HG03103 (cell line): Measurements from ENCODE around the gene UBR3.
"Not testable (repeated sequence)": the region's sequence is repeated elsewhere in the genome, so short reads cannot be mapped to it uniquely, and the experiment has no call there.

Experiments
- ATAC-seq: cut with Tn5 transposase; IDR thresholded peaks from one replicate; pipeline ENCODE4 v1.9.1; 2021; ENCODE audit warnings: low read depth; ENCODE audit not compliant: unreplicated experiment

UBR3 gene

DNA sequence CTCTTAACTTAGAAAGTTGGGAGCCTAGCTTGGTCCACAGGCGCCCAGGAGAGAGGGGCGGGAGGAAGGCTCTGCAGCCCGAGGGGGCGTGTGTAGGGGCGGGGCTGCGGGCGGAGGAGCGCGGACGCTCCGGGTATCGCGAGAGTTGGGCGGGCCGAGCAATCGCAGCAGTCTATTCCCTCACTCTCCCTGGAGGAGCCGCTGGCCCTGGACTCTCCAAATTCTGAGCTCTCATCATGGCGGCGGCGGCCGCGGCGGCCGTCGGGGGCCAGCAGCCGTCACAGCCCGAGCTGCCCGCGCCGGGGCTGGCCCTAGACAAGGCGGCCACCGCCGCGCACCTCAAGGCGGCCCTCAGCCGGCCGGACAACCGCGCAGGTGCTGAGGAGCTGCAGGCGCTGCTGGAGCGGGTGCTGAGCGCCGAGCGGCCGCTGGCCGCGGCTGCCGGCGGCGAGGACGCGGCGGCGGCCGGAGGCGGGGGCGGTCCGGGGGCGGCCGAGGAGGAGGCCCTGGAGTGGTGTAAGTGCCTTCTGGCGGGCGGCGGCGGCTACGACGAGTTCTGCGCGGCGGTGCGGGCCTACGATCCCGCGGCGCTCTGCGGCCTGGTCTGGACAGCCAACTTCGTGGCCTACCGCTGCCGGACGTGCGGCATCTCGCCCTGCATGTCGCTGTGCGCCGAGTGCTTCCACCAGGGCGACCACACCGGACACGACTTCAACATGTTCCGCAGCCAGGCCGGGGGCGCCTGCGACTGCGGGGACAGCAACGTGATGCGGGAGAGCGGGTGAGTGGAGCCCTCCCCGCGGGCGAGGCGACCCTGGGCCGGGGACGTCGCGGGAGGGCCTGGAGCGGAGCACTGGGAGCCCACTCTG lies at the start of gene UBR3:
UBR3 (plus strand) TSS at position 183 of the 869 bp plus-strand sequence; CDS start at position 237, 54 bp downstream.
- peak; percentile 76 for ATAC-seq

DNA sequence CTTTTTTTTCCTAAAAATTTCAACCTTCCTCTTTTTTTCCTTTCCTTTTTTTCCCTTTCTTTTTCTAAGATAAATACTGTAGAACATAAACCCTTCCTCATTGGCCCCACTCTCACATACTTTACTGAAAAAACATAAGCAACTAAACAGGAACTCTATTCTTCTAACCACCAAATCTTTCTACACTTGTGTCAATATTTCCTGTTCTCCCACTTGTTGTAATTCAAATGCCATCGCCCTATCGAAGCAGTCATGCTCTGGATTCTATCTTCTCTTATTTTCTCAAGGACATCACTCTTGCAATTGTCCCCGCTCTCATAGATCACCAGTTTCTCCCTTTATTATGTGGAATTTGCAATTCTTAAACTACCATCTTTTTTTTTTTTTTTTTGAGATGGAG lies 48.8 kb upstream of the UBR3 start:
- no peak for ATAC-seq

- no peak for ATAC-seq
Observed at GRCh38 chr2:169781249-169782013, 45.8 kb upstream of the UBR3 start.

GRCh38 chr2:169782513-169782912 lies 44.7 kb upstream of the UBR3 start:
- ATAC-seq, result no peak

DNA sequence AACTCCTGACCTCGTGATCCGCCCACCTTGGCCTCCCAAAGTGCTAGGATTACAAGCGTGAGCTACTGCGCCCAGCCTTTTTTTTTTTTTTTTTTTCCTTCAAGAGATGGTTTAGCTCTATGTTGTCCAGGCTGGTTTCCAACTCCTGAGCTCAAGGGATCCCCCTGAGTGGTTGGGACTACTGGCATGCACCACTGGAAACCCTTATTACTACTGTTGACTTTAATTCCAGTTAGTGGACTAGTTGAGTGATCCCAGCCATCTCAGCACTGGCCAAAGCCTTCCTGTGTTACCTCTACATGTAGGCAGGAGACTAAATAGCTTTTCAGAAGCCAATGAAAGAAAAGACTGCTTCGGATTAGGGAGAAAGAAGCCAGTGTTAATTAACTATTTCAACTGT lies 36.7 kb upstream of the UBR3 start:
- no peak for ATAC-seq

DNA sequence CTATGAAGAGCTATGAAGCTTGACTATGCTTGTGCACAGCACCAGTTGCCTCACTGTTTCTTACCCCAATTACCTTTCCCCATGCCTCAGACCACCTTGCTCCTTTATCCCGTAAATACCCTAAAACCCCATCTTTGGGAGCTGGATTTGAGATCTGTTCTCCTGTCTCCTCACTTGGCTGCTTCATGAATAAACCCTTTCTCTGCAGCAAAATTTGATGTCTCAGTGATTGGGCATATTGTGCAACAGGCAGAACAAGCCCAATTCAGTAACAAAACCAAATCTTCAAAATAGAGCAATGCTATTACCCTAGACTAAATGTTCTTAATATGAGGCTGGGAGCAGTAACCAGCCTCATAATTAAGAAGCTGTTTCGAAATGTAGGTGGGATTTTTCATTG lies 32.1 kb upstream of the UBR3 start:
- ATAC-seq, result no peak

GRCh38 chr2:169796441-169796840 lies 30.8 kb upstream of the UBR3 start:
- no peak for ATAC-seq

DNA sequence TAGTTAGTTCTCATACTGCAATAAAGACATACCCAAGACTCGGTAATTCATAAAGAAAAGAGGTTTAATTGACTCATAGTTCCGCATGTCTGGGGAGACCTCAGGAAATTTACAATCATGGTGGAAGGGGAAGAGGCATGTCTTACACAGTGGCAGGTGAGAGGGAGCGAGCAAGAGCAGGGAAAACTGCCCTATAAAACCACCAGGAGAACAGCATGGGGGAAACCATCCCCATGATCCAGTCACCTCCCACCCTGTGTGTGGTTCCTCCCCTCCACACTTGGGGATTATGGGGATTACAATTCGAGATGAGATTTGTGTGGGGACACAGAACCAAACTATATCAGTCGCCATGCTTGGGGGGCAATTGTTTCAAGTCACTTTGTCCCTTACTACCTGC lies 29.7 kb upstream of the UBR3 start:
- ATAC-seq, result no peak

DNA sequence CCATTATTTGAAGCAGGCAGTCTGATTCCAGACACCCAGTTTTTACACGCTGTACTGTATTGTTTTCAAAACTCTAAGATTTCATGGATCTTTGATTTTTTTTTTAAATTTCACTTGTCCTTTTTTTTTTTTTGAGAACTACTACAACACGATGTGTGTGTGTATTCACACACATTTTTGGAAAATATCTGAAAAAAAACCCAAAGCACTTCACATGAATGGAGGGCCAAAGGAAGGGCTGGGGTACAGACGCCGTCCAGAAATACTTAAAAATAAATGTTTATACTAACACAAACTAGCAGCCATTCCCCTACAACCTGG lies 28.9 kb upstream of the UBR3 start:
- no peak for ATAC-seq

GRCh38 chr2:169798718-169799592 lies 28.3 kb upstream of the UBR3 start, which contains the start of gene SSB:
TSS of gene SSB (plus strand) at chr2:169798871. CDS start at chr2:169800961, 2,090 bp downstream.
- peak; percentile 94 for ATAC-seq

DNA sequence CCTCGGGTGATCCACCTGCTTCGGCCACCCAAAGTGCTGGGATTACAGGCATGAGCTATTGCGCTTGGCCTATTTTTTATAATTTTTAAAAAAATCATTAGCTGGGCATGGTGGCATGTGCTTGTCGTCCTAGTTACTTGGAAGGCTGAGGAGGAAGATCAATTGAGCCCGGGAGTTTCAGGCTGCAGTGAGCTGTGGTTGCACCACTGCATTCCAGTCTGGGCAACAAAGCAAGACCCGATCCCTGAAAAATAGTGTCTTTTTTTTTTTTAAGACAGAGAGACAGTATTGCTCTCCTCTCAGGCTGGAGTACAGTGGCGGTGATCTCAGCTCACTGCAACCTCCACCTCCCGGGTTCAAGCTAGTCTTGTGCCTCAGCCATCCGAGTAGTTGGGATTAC lies 23.8 kb upstream of the UBR3 start:
- no peak for ATAC-seq

DNA sequence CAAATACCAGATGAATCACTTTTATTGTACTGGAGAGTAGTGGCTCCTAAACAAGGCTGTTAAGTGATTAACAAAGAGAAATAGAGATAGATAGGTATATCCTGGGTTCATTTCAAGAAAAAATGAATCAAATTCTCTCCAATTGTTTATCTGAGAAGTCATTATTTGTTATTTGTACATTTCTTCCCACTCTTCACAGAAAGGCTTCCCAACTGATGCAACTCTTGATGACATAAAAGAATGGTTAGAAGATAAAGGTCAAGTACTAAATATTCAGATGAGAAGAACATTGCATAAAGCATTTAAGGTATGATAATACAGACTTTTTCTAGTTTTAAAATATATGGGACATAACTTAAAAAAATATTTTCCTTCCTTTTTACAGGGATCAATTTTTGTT lies 20.7 kb upstream of the UBR3 start:
- no peak for ATAC-seq

DNA sequence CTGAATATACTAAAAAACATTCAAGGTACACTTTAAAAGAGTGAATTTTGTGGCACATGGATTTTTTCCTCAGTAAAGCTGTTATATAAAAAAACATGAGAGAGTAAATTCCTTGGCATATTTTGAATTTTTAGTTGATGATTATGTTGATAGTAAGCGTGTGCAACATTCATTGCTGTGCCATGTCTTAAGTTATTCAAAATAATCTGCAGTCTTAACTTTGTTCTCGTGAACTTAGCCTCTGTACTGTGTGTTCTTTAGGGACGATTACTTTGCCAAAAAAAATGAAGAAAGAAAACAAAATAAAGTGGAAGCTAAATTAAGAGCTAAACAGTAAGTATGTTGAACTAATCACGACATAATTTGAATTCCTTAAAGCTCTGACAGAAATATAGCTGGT lies 19.0 kb upstream of the UBR3 start:
- no peak for ATAC-seq

- no peak for ATAC-seq
Observed at GRCh38 chr2:169815849-169816248, 11.4 kb upstream of the UBR3 start.

- ATAC-seq, result not testable (repeated sequence)
Observed at GRCh38 chr2:169816961-169817360, 10.3 kb upstream of the UBR3 start.

GRCh38 chr2:169817369-169817768 lies 9.9 kb upstream of the UBR3 start:
- ATAC-seq, result not testable (repeated sequence)

GRCh38 chr2:169818241-169818640 lies 9.0 kb upstream of the UBR3 start:
- ATAC-seq, result no peak

DNA sequence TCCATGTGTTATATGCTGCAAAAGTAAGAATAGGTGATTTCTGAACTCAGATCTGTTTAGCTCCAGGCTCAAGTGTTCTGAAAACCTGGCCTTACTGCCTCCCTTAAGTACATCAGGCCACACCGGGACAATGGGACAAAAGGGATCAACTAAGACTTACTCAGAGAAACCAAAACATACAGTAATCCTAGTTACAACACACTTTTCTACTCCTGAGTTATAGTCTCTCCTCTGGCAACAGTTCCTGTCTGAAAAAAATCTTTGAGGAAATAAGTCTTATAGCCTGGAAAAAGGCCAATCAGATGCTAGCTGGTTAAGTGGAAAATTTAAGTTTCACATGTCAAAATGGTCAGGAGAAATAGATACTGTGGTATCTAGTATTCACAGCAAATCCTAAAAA lies 8.1 kb upstream of the UBR3 start:
- ATAC-seq, result no peak

DNA sequence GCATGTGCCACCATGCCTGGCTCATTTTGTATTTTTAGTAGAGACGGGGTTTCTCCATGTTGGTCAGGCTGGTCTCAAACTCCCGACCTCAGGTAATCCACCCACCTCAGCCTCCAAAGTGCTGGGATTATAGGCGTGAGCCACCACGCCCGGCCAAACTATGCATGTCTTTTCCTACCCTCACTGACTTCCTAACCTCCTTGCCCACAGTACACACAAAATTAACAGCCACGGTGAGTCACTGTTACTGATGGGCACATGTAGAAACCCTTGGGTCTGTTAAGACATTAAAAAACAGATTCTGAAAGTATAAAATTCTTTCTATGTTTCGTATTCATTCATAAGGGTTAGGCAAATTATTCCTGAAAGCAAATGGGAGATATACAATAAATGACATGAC lies 7.2 kb upstream of the UBR3 start:
- not testable (repeated sequence) for ATAC-seq

GRCh38 chr2:169822036-169822435 lies 5.2 kb upstream of the UBR3 start:
- ATAC-seq, result no peak
